Femur (tissue), 1 donor: ENCODE results near the gene OARD1.
A peak's percentile ranks its signal among the peaks of the same experiment; 100 is the strongest.
"Not testable (repeated sequence)": the region's sequence is repeated elsewhere in the genome, so short reads cannot be mapped to it uniquely, and the experiment has no call there.

Source experiments
- DNase-seq: peaks from one replicate; pipeline ENCODE4 v3.0.0-alpha.2; 2017

Gene OARD1

GRCh38 chr6:41071923-41072835 lies at the start of gene OARD1:
TSS of gene OARD1 (minus strand) at chr6:41072356. CDS start at chr6:41071634, 722 bp downstream.
- peak; percentile 100 for DNase-seq

GRCh38 chr6:41120058-41120457 lies 47.9 kb upstream of the OARD1 start:
- no peak for DNase-seq

DNA sequence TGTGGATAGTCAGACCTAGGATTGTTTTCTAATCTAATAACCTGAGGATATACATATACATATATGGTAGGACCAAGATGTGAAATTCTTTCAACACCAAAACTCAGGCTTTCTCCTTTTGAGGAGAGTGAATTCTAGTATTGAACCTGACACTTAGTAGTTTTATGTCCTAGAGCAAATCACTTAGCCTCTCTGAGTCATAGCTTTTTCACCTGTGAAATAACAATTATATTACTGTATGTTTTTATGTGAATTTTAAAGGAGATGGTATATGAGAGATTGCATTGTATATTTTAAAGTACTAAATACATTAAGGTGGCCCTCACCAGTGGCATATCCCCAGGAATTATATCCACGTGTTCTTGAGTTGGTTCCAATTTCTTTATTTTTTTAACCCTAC lies 47.4 kb upstream of the OARD1 start:
- no peak for DNase-seq

DNA sequence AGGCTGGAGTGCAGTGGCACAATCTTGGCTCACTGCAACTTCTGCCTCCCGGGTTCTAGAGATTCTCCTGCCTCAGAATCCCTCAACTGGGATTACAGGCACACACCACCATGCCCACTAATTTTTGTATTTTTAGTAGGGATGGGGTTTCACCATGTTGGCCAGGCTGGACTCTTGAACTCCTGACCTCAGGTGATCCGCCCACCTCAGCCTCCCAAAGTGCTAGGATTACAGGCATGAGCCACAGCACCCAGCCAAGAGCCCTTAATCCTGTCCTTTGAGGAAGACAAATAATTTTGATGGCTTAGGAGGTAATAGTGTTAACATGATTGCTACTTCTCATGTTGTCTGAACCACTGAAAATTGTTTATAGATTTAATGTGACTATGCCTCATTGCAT lies 42.9 kb upstream of the OARD1 start:
- not testable (repeated sequence) for DNase-seq

DNA sequence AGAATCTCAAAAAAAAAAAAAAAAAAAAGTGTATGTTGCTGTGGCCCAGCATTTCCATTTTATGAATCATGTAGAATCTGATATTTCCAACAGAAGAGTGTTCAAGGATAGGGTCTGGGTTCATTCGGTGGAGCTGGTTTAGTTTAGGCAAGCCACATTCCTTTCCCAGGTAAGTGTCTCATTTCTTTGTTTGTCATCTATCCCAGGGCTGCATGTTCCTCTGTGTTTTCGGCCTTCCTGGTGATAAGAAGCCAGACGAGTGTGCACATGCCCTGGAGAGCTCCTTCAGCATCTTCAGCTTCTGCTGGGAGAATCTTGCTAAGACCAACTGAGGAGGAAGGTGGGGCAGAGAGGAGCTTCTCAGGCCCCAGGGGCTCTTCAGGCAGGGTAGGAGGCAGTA lies 38.9 kb upstream of the OARD1 start:
- no peak for DNase-seq

GRCh38 chr6:41103847-41104246 lies 31.7 kb upstream of the OARD1 start:
- DNase-seq: no peak

DNA sequence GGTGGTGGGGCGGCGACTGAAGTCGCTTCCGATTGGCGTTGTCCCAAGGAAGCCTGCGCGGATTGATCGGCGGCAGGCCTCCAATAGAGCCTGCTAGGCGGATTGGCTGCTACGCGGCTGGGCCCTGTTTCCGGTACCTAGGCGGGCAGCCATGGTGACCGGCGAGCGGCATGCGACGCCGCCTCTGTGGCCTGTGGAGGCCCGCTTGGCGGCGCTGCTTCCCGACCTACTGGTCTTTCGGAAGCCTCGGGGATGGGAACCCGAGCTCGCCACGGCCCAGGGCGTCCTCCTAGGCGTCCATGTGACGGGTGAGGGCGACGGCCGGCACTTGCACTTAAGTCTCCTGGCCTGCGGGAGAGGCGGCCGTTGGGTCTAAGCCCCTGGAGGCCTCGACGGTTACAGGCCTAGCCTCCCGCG lies 28.7 kb upstream of the OARD1 start:
- DNase-seq: peak; percentile 39

- no peak for DNase-seq
These were observed 26.2 kb upstream of the OARD1 start for GRCh38 chr6:41098366-41098765.

DNA sequence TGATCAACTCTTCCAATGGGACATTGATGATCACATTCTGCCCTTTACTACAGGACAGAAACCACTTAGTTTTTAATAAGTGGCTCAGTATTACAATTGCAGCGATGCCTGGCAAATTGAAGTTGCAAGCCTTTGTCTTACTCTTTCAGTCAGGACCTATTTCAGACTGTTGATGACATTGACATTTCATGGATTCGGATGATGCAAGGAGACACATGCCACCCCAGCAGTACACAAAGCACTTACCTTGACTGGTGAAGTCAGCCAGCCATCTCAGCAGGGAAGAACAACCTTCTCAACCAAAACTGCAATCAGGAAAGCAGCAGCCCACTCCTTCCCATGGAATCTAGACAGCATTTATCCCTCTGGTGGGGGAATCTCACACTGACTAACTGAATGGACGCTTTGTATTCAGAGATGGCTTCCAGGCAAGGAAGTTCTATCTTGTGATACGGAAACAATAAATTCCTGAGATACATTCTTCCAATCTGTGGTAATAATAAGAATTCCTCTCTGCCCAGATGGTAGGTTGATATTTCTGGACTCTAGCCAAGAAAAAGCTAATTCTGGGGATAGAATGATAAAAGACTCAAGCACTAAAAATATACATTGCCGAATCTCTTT lies 25.4 kb upstream of the OARD1 start:
- no peak for DNase-seq

GRCh38 chr6:41093729-41094128 lies 21.6 kb upstream of the OARD1 start:
- DNase-seq: no peak

- no peak for DNase-seq
These were observed 20.4 kb upstream of the OARD1 start for GRCh38 chr6:41092421-41093140.

DNA sequence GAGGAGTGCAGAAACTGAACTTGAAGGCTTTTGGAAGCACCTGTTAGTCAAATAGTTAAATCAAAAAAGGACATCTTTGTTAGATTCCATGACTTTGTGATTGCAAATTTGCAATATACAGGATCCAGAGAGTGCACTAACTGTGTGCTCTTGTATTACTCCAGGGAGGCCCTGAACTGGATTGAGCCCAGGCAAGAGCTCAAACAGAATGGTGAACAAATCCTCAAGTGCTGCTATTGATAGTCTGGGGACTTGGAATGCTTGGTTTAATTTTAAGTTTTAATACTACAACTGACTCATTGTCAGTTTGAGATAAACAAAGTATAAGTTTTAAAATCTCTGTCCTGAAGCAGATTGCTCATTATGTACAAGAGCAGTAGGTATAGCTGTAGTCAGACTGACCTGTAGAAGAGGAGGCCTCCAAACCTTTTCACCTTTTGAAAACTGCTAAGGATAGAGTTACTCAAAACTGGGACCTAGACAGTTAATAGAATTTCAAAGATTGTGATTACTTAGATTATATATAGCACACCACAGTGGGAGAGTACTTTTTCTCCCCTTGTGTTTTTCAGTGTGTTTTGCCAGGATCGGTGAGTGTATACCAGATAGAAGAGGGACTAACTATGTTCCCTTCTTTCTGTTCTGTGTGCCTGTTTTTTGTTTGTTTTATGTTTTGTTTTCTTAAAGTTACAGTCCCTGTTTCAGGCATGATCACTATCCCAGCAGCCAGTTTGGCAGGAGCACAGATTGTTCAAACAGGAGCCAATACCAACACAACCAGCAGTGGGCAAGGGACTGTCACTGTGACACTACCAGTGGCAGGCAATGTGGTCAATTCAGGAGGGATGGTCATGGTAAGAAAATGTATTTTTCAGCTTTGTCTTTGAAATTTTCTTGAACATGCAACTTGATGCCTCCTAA lies 18.9 kb upstream of the OARD1 start:
- DNase-seq: no peak

GRCh38 chr6:41088451-41088850 lies 16.3 kb upstream of the OARD1 start:
- DNase-seq: no peak

DNA sequence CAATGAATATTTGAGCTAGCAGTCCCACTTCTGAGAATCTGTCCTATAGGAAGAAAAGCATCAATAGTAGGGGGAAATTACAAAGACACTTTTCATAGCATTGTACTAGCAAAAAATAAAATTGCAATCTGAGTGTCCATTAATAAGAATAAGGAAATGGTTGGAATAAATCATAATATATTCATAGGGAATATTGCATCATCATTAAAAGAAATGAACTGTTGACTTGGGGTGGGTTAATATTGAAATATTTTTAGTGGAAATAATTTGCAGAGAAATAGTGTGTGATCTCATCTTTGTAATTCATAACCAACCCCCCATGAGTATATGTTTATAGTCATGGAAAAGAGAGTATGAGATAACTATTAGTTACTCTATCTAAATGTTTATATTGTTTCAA lies 13.0 kb upstream of the OARD1 start:
- DNase-seq: no peak

DNA sequence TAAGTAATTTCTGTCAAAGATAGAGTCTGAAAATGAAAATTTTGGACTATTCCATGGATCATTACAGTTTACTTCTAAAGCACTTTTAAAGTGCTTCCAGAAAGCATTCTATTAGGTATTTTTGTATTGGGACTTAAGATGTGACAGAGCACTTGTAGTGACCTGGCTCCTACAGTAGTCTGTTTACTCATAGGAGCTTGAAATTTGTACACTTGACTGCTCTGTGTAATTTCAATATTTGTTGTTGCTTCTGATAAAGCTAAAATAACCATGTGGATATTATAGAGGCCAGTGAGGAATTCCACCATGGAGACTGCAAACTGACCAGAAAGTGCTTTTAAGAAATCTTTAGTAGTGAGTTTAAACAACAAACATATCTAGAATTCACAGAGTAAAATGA lies 10.9 kb upstream of the OARD1 start:
- DNase-seq: no peak

DNA sequence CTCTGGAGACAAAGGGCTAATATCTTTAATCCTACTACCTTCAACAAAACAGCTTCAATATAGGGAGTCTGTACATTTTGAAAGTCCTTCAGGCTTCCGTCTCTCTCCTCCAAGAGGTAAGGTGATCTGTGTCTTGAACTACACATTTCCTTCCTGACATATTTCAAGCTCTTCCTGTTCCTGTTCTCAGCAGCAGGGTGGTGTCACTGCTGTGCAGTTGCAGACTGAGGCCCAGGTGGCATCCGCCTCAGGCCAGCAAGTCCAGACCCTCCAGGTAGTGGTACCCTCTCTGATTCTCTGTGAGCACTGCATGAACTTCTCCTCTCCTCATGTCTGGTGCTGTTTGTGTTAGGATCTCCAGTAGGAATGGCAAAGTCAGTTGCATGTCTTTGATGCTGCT lies 8.5 kb upstream of the OARD1 start:
- DNase-seq: no peak

DNA sequence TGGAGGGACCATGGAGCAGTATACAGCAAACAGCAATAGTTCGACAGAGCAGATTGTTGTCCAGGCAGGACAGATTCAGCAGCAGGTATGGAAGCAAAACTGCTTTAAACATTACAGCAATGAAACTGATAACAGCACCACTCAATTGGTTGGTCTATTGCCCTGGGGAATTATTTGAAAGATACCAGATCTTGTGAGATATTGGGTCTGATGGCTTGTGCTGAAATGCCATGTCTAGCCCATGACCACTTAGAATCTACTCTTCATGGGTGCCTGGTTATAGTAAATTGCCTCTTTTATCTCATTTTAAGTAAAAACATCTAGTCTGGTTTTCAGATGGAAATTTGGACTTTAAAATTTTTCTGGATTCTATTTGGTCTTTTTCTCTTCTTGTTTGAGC lies 6.9 kb upstream of the OARD1 start:
- no peak for DNase-seq

DNA sequence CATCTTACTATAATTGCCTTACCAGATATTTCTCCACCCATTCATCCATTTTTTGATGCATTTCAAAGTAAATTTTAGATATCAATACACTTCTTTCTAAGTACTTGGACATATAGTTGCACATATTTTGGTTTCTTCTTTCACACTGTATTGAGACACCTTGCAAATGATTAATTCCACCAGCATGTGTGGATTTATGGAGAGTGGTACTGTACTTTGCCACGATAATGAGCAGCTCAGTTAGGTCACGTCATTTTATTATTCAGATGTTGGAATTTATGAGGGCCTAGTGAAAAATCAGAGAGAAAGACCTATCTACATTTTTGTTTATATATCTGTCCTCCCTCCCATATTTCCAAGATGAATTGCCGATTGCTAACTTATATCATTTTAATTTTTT lies 5.9 kb upstream of the OARD1 start:
- no peak for DNase-seq

DNA sequence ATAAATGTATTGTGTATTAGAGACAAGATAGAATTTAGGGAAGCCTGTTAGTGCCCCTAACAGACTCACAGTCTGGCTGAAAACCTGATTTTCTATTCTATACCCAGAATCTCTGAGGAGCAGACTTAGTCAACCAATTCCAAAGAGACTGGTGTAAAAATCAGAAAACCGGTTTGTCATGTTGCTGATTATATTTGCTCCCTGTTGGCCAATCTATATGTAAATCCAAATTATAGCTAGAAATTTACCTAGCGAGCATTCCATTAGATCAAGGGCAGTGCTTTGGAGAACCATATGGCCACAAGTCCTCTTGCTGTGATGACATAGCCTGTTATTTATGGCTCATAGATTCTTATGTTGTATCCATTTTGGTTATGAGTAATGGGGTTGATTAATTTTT lies 5.4 kb upstream of the OARD1 start:
- no peak for DNase-seq

GRCh38 chr6:41075651-41076626 lies 3.8 kb upstream of the OARD1 start:
- no peak for DNase-seq

GRCh38 chr6:41074692-41075436 lies 2.7 kb upstream of the OARD1 start:
- no peak for DNase-seq
